ENCODE results near the gene RGS11. TPM values are rescaled to one million over a fixed set of nuclear protein-coding genes. Genes with fewer than 3 reads are reported as not detected.

RGS11 gene
- total and polyA plus RNA-seq, 2 of the 4 experiments (the other 2 are of a cell fraction), result under 0.01 to 0.48 TPM

GRCh38 chr16:247027-247426, 28.7 kb downstream of the RGS11 start:
- Histone ChIP-seq H2AFZ (replicated peaks; ENCODE audit: low read length, poor library complexity) (no peak overlapping the region), H3K4me1 (ENCODE audit: control insufficient read depth, insufficient read depth, low read length) (no peaks in the 10 kb centered on the region; the same call in 1 of the 2 replicates), H2BK15ac (ENCODE audit: low read depth, low read length) (no peak overlapping the region), H3K9ac (ENCODE audit: low read depth, low read length) (no peak overlapping the region), H3K27me3 (ENCODE audit: control insufficient read depth, insufficient read depth, low read length) (no peaks in the 10 kb centered on the region), H2AK5ac (ENCODE audit: low read depth, low read length) (no peak overlapping the region), H3K4me2 (ENCODE audit: low read depth, low read length) (no peak overlapping the region), H2BK5ac (ENCODE audit: low read depth, low read length, poor library complexity, severe bottlenecking) (no peak overlapping the region), H3K4me3 (ENCODE audit: insufficient read depth, low read depth, low read length) (no peak overlapping the region), H3K56ac (ENCODE audit: extremely low read depth, insufficient read depth, low read length) (no peak overlapping the region), H4K8ac (ENCODE audit: low read depth in 2 of 2, low read length in 2 of 2) (no peak overlapping the region), H4K91ac (ENCODE audit: insufficient read depth, low read depth, low read length) (no peak overlapping the region), H3K18ac (ENCODE audit: low read depth, low read length) (no peak overlapping the region), H3K9me3 (ENCODE audit: control insufficient read depth, insufficient read depth, low read length) (no peaks in the 10 kb centered on the region), H4K20me1 (ENCODE audit: insufficient read depth, low read length) (peaks cover 11% of the 10 kb centered on the region; the same call in 1 of the 2 replicates), H3K14ac (replicated peaks; ENCODE audit: low read depth, low read length) (no peak overlapping the region), H3K79me1 (ENCODE audit: low read depth in 1 of 2, low read length in 2 of 2) (peaks cover 16 to 18% of the 10 kb centered on the region in 2 experiments), H2BK20ac (ENCODE audit: low read depth, low read length) (no peak overlapping the region), H3K4ac (ENCODE audit: low read depth, low read length) (no peak overlapping the region), H3K27ac (ENCODE audit: insufficient read depth, low read length) (no peak overlapping the region), H3K9me1 (ENCODE audit: insufficient read depth, low read length) (0 out of 2 replicates have a peak, but pooled peaks cover 9% of the 10 kb centered on the region), H2AK9ac (replicated peaks; ENCODE audit: low read depth, low read length, poor library complexity) (peak overlapping the region; percentile 16), H3K23ac (ENCODE audit: low read depth, low read length) (no peak overlapping the region), H4K5ac (ENCODE audit: low read depth, low read length) (no peak overlapping the region), H2BK120ac (ENCODE audit: low read depth, low read length) (no peak overlapping the region), H3K36me3 (ENCODE audit: control insufficient read depth, insufficient read depth, low read length) (peaks cover 10% of the 10 kb centered on the region)
- TF ChIP-seq SMC3 (IDR thresholded peaks at IDR 0.05; ENCODE audit: low read depth, low read length) (no peak), POLR2A (IDR thresholded peaks at IDR 0.05; ENCODE audit: low read depth, low read length) (no peak), MAFK (IDR thresholded peaks at IDR 0.05; ENCODE audit: low read depth, low read length) (no peak), MXI1 (IDR thresholded peaks at IDR 0.05; ENCODE audit: borderline replicate concordance, low read depth, low read length) (no peak), MAZ (IDR thresholded peaks at IDR 0.05; ENCODE audit: borderline replicate concordance, low read depth, low read length) (no peak), CEBPB (IDR thresholded peaks at IDR 0.05; ENCODE audit: low read depth, low read length) (no peak), CHD1 (IDR thresholded peaks at IDR 0.05; ENCODE audit: low read depth, low read length) (no peak)
- CTCF ChIA-PET, result no interaction called here
- BruUV-seq (replicated peaks), result no TSS peak
- 96% methylated on average over 5 of the region's 12 CpGs; no CpG with 5 or more reads in 1 of the 2 experiments for WGBS, 2 experiments (ENCODE audit: extremely low coverage in 2 of 2, insufficient read length in 1 of 2)
- dilution Hi-C loops (cut with HindIII; ENCODE audit: low sequenced_read_pairs, unreplicated experiment), result no loop called here
- intact Hi-C loops (cut with micrococcal nuclease), result no loop called here
- in situ Hi-C loops (cut with MboI; ENCODE audit: low sequenced_read_pairs), result no loop called here
- DNase-seq (no peak), ATAC-seq (ENCODE audit: low read depth) (no peak)
- POLR2A ChIA-PET (ENCODE audit: unreplicated experiment), result no interaction called here
